NCI-H345 (cell line): ENCODE measurements around the gene NRXN2.

Experiments
- DNase-seq: peaks from one replicate; lab custom pipeline; 2025; lab: John Stamatoyannopoulos, UW

NRXN2 gene

GRCh38 chr11:64698427-64698826 is 24.6 kb downstream of the NRXN2 start:
- DNase-seq: no peak

- DNase-seq: no peak
Measured at GRCh38 chr11:64697663-64698375, 25.2 kb downstream of the NRXN2 start.

GRCh38 chr11:64696045-64696444 is 27.0 kb downstream of the NRXN2 start:
- no peak for DNase-seq

GRCh38 chr11:64695548-64695947 is 27.4 kb downstream of the NRXN2 start:
- DNase-seq: no peak

GRCh38 chr11:64694821-64695365 is 28.1 kb downstream of the NRXN2 start:
- DNase-seq: peak; percentile 33

- no peak for DNase-seq
Measured at GRCh38 chr11:64694026-64694755, 28.8 kb downstream of the NRXN2 start.

GRCh38 chr11:64692764-64693331 is 30.1 kb downstream of the NRXN2 start:
- DNase-seq: no peak

- no peak for DNase-seq
Measured at GRCh38 chr11:64691543-64691942, 31.5 kb downstream of the NRXN2 start.

- DNase-seq: no peak
Measured at GRCh38 chr11:64690235-64690634, 32.8 kb downstream of the NRXN2 start.

GRCh38 chr11:64688534-64688982 is 34.4 kb downstream of the NRXN2 start:
- peak; percentile 88 for DNase-seq

GRCh38 chr11:64687643-64688533 is 35.1 kb downstream of the NRXN2 start:
- DNase-seq: no peak

- DNase-seq: no peak
Measured at GRCh38 chr11:64687204-64687603, 35.8 kb downstream of the NRXN2 start.

GRCh38 chr11:64686466-64687170 is 36.4 kb downstream of the NRXN2 start:
- DNase-seq: no peak

GRCh38 chr11:64685536-64685935 is 37.5 kb downstream of the NRXN2 start:
- DNase-seq: no peak

GRCh38 chr11:64684357-64684756 is 38.6 kb downstream of the NRXN2 start:
- DNase-seq: no peak

GRCh38 chr11:64681171-64681570 is 41.8 kb downstream of the NRXN2 start:
- no peak for DNase-seq

GRCh38 chr11:64679846-64680245 is 43.2 kb downstream of the NRXN2 start:
- DNase-seq: no peak

- no peak for DNase-seq
Measured at GRCh38 chr11:64677441-64678023, 45.5 kb downstream of the NRXN2 start.

- no peak for DNase-seq
Measured at GRCh38 chr11:64676261-64676615, 46.8 kb downstream of the NRXN2 start.

- DNase-seq: peak; percentile 18
Measured at GRCh38 chr11:64675450-64676260, 47.3 kb downstream of the NRXN2 start.
